GM12878 (cell line): ENCODE measurements around the gene UQCRH. TPM values are rescaled to one million over a fixed set of nuclear protein-coding genes. Genes with fewer than 3 reads are reported as not detected.

Source experiments
- BACH1 ChIP-seq: fragments of 450-650 bp; IDR thresholded peaks from 2 replicates; pipeline ENCODE4 v1.6.1; 2017; ENCODE audit warnings: mild to moderate bottlenecking, borderline replicate concordance
- BRCA1 ChIP-seq: IDR thresholded peaks from 2 replicates; pipeline ENCODE4 v1.6.1; 2011; ENCODE audit warnings: low read depth, low read length, improper control_type of control experiment
- CBX5 ChIP-seq: sonication (generic); IDR thresholded peaks from 2 replicates; pipeline ENCODE4 v1.6.1; 2016; ENCODE audit warnings: low read depth, moderate library complexity, mild to moderate bottlenecking, inconsistent platforms
- ESRRA ChIP-seq: IDR thresholded peaks from 2 replicates; pipeline ENCODE4 v1.6.1; 2012; ENCODE audit warnings: mild to moderate bottlenecking, low read length, improper control_type of control experiment
- JUND ChIP-seq: IDR thresholded peaks from 2 replicates; pipeline ENCODE4 v1.6.1; 2012; ENCODE audit warnings: low read depth, mild to moderate bottlenecking, low read length, improper control_type of control experiment, moderate library complexity
- KDM1A ChIP-seq: fragments of 200-600 bp; sonication (generic); IDR thresholded peaks from 2 replicates; pipeline ENCODE4 v1.6.1; 2016; ENCODE audit warnings: borderline replicate concordance
- MTA2 ChIP-seq: fragments of 450-650 bp; IDR thresholded peaks from 2 replicates; pipeline ENCODE4 v1.6.1; 2016; ENCODE audit warnings: low read depth, mild to moderate bottlenecking, moderate library complexity
- MYB ChIP-seq: fragments of 150-350 bp; IDR thresholded peaks from 2 replicates; pipeline ENCODE4 v1.6.1; 2014; ENCODE audit warnings: mild to moderate bottlenecking, low read depth, low read length, borderline replicate concordance
- PML ChIP-seq: IDR thresholded peaks from 2 replicates; pipeline ENCODE4 v1.6.1; 2012; ENCODE audit warnings: low read length, inconsistent platforms
- RCOR1 ChIP-seq: conservative IDR thresholded peaks from 2 replicates; pipeline ENCODE4 v1.6.1; 2012; ENCODE audit warnings: low read depth, low read length, improper control_type of control experiment
- SIN3A ChIP-seq: IDR thresholded peaks from 2 replicates; pipeline ENCODE4 v1.6.1; 2012; ENCODE audit warnings: low read depth, low read length, improper control_type of control experiment
- SIX5 ChIP-seq: IDR thresholded peaks from 2 replicates; pipeline ENCODE4 v1.6.1; 2011; ENCODE audit warnings: mild to moderate bottlenecking, low read depth, low read length, moderate library complexity; ENCODE audit not compliant: severe bottlenecking
- TCF3 ChIP-seq: IDR thresholded peaks from 2 replicates; pipeline ENCODE4 v1.6.1; 2012; ENCODE audit warnings: low read depth, mild to moderate bottlenecking, low read length, borderline replicate concordance; ENCODE audit not compliant: insufficient read depth
- TCF7 ChIP-seq: IDR thresholded peaks from 2 replicates; pipeline ENCODE4 v1.6.1; 2014; ENCODE audit warnings: antibody characterized with exemption, borderline replicate concordance
- polyA plus RNA-seq, 11 experiments: library from polyadenylated mRNA; depleted of rRNA in 4 of 11; unstranded in 6 of 11; stranded (reverse) in 5 of 11; fragments of >200 nt; fragmentation: Nextera tagmentation in 4 of 11; fragmentation: Illumina TruSeq in 1 of 11; extraction: Ambion mirVana in 4 of 11; extraction: Trizol in 1 of 11; gene quantifications; 1 replicate in 1 of 11; 2 replicates in 10 of 11; pipeline versions ENCODE4 v1.2.1 to v1.2.3, GENCODE V29; 2011 to 2016; ENCODE audit warnings: inconsistent platforms in 2 of 11, missing spikeins in 2 of 11, low read depth in 1 of 11
- total RNA-seq, 4 experiments: library from RNA; depleted of rRNA in 3 of 4; stranded (reverse); fragments of >200 nt in 3 of 4; fragmentation: Illumina TruSeq in 1 of 4; extraction: Trizol in 1 of 4; gene quantifications; 2 replicates each; pipeline versions ENCODE4 v1.2.1 to v1.2.3, GENCODE V29; 2013 to 2021
- TF ChIP-seq, protein P1 (sequence below), 3 experiments: IDR thresholded peaks in 2 of 3; conservative IDR thresholded peaks in 1 of 3; 2 replicates each; pipeline ENCODE4 v1.5.1; 2011; ENCODE audit warnings: low read depth in 3 of 3, low read length in 3 of 3, mild to moderate bottlenecking in 3 of 3, control low read depth in 2 of 3, moderate library complexity in 2 of 3, inconsistent platforms in 1 of 3, mixed read lengths in 1 of 3; ENCODE audit not compliant: control insufficient read depth in 2 of 3, insufficient read depth in 1 of 3; ENCODE audit errors: extremely low read depth in 1 of 3
- TF ChIP-seq, protein P2 (sequence below): fragments of 450-650 bp; IDR thresholded peaks from 2 replicates; pipeline ENCODE4 v1.6.1; 2014; ENCODE audit warnings: mild to moderate bottlenecking
- TF ChIP-seq, protein P3 (sequence below): IDR thresholded peaks from 2 replicates; pipeline ENCODE4 v1.6.1; 2011; ENCODE audit warnings: low read depth, mild to moderate bottlenecking, low read length, moderate library complexity, borderline replicate concordance; ENCODE audit errors: extremely low read depth
- TF ChIP-seq, protein P4 (sequence below): fragments of 450-650 bp; IDR thresholded peaks from 2 replicates; pipeline ENCODE4 v1.6.1; 2017; ENCODE audit warnings: mild to moderate bottlenecking
- TF ChIP-seq, protein P5 (sequence below): fragments of 450-650 bp; formaldehyde crosslinking; IDR thresholded peaks from 2 replicates; pipeline ENCODE4 v1.4.0; 2022; ENCODE audit warnings: mild to moderate bottlenecking, moderate library complexity

Gene UQCRH
- total and polyA plus RNA-seq, 10 of the 15 experiments (the other 5 are each of a cell fraction or from before 2014, with no cell fraction given), result 363 to 1,782 (median 597) TPM

DNA sequence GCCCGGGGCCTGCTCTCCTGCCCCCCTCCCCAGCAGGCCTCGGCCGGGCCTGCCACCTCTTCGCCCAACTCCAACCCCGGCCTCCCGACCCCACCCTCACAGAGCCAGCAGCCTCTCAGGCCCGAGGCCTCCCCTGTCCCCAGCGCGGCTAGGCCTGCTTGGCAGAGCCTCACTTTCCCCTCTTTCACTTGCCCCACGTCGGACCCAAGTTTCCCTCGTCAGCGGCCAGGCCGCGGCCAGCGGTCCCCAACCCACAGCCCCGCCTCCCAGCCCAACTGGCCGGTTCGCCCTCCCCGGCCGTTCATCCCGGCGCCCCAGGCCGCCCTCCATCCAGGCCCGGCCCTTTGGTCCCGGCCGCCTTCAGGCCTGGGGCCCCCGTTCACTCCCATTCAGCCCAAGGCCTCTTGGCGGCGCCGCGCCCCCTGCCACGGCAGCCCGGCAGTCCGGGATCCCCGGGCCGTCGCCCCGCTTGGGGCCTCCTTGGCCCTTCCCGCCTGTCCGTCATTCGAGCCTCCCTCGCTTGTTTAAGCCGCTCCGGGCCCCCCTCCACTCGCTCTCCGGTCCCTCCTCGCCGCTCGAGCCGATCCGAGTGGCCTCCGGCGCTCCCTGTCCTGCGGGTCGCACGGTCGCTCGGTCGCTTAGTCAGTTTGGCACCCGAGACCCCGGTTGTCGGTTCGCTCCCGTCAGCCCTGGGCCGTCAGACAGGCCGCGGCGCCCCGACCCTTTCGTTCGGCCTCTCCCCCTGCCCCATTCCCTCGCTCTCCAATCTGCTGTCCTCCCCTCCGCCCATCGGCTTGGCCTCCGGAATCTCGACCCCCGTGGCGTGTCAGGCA is 1.5 kb upstream of the UQCRH start (continued):
- TF ChIP-seq RCOR1, result 0 out of 2 replicates have a peak, but pooled peaks have one; percentile 73
- TF ChIP-seq SIX5, result no peak
- TF ChIP-seq, protein P1, sequence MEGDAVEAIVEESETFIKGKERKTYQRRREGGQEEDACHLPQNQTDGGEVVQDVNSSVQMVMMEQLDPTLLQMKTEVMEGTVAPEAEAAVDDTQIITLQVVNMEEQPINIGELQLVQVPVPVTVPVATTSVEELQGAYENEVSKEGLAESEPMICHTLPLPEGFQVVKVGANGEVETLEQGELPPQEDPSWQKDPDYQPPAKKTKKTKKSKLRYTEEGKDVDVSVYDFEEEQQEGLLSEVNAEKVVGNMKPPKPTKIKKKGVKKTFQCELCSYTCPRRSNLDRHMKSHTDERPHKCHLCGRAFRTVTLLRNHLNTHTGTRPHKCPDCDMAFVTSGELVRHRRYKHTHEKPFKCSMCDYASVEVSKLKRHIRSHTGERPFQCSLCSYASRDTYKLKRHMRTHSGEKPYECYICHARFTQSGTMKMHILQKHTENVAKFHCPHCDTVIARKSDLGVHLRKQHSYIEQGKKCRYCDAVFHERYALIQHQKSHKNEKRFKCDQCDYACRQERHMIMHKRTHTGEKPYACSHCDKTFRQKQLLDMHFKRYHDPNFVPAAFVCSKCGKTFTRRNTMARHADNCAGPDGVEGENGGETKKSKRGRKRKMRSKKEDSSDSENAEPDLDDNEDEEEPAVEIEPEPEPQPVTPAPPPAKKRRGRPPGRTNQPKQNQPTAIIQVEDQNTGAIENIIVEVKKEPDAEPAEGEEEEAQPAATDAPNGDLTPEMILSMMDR (IDR thresholded peaks at IDR 0.05 in 2 of 3, conservative IDR thresholded peaks at IDR 0.05 in 1 of 3; ENCODE audit: control insufficient read depth in 2 of 3, extremely low read depth in 1 of 3, insufficient read depth in 1 of 3, low read depth in 3 of 3, low read length in 3 of 3), result peak; percentile 46 to 74 (median 61); a peak in 5 of 6 replicates
- TF ChIP-seq, protein P2, sequence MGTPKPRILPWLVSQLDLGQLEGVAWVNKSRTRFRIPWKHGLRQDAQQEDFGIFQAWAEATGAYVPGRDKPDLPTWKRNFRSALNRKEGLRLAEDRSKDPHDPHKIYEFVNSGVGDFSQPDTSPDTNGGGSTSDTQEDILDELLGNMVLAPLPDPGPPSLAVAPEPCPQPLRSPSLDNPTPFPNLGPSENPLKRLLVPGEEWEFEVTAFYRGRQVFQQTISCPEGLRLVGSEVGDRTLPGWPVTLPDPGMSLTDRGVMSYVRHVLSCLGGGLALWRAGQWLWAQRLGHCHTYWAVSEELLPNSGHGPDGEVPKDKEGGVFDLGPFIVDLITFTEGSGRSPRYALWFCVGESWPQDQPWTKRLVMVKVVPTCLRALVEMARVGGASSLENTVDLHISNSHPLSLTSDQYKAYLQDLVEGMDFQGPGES, result no peak
- TF ChIP-seq PML, result no peak
- TF ChIP-seq BRCA1, result no peak
- no peak for TF ChIP-seq JUND
- TF ChIP-seq, protein P3, sequence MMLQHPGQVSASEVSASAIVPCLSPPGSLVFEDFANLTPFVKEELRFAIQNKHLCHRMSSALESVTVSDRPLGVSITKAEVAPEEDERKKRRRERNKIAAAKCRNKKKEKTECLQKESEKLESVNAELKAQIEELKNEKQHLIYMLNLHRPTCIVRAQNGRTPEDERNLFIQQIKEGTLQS, result no peak
- peak; percentile 53; the same call in 1 of the 2 replicates for TF ChIP-seq SIN3A
- TF ChIP-seq, protein P4, sequence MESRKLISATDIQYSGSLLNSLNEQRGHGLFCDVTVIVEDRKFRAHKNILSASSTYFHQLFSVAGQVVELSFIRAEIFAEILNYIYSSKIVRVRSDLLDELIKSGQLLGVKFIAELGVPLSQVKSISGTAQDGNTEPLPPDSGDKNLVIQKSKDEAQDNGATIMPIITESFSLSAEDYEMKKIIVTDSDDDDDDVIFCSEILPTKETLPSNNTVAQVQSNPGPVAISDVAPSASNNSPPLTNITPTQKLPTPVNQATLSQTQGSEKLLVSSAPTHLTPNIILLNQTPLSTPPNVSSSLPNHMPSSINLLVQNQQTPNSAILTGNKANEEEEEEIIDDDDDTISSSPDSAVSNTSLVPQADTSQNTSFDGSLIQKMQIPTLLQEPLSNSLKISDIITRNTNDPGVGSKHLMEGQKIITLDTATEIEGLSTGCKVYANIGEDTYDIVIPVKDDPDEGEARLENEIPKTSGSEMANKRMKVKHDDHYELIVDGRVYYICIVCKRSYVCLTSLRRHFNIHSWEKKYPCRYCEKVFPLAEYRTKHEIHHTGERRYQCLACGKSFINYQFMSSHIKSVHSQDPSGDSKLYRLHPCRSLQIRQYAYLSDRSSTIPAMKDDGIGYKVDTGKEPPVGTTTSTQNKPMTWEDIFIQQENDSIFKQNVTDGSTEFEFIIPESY, result no peak
- TF ChIP-seq TCF7, result no peak
- 0 out of 2 replicates have a peak, but pooled peaks have one; percentile 23 for TF ChIP-seq TCF3
- TF ChIP-seq BACH1, result 0 out of 2 replicates have a peak, but pooled peaks have one; percentile 36
- no peak for TF ChIP-seq CBX5
- TF ChIP-seq ESRRA, result no peak
- TF ChIP-seq MYB, result no peak
- no peak for TF ChIP-seq MTA2
- TF ChIP-seq, protein P5, sequence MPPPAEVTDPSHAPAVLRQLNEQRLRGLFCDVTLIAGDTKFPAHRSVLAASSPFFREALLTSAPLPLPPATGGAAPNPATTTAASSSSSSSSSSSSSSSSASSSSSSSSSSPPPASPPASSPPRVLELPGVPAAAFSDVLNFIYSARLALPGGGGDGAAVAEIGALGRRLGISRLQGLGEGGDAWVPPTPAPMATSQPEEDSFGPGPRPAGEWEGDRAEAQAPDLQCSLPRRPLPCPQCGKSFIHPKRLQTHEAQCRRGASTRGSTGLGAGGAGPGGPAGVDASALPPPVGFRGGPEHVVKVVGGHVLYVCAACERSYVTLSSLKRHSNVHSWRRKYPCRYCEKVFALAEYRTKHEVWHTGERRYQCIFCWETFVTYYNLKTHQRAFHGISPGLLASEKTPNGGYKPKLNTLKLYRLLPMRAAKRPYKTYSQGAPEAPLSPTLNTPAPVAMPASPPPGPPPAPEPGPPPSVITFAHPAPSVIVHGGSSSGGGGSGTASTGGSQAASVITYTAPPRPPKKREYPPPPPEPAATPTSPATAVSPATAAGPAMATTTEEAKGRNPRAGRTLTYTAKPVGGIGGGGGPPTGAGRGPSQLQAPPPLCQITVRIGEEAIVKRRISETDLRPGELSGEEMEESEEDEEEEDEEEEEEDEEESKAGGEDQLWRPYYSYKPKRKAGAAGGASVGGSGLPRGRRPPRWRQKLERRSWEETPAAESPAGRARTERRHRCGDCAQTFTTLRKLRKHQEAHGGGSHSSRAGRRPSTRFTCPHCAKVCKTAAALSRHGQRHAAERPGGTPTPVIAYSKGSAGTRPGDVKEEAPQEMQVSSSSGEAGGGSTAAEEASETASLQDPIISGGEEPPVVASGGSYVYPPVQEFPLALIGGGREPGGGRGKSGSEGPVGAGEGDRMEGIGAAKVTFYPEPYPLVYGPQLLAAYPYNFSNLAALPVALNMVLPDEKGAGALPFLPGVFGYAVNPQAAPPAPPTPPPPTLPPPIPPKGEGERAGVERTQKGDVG (CRISPR knock-in tag), result no peak
- no peak for TF ChIP-seq KDM1A
